Measurements from ENCODE around the gene ERCC8. TPM values are rescaled to one million over a fixed set of nuclear protein-coding genes. Genes with fewer than 3 reads are reported as not detected.

Gene ERCC8
- total and polyA plus RNA-seq, 2 of the 13 experiments (the other 11 are each of a cell fraction or from before 2014, with no cell fraction given) = 24.4 to 35.2 TPM

DNA sequence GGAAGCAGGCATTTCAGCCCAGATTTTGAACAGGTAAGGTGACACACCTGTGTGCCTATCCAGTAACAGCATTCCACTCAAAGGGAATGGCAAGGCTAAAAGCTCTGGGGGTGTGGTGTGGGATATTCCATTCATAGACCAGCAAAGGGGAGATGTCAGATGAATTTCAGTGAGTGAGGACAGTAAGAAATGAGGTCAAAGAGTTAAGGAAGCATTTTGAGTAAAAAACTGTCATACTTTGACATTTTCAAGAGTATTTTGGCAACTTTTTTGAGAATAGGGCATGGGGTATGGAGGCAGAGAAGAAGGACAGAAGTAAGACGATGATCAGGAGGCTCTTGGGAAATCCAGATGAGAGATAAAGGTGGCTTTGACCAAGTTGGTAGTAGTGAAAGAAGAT is 98.6 kb downstream of the ERCC8 start:
- FAIRE-seq = no peak
- Histone ChIP-seq H3K9ac (ENCODE audit: insufficient read depth, low read depth, low read length) (no peak overlapping the region), H4K20me1 (ENCODE audit: insufficient read depth, low read length) (no peaks in the 10 kb centered on the region), H3K27me3 (ENCODE audit: control insufficient read depth in 1 of 2, insufficient read depth in 2 of 2, low read length in 2 of 2) (peaks cover 2 to 13% of the 10 kb centered on the region in 2 experiments), H3K27ac (ENCODE audit: extremely low read length, insufficient read depth, low read length) (no peak overlapping the region), H3K4me2 (ENCODE audit: low read depth, low read length) (no peak overlapping the region), H3K4me1 (ENCODE audit: insufficient read depth, low read length) (peaks cover 8% of the 10 kb centered on the region), H2AFZ (ENCODE audit: low read length) (no peak overlapping the region), H3K9me3 (ENCODE audit: low read length) (no peaks in the 10 kb centered on the region), H3K4me3 (replicated peaks in 1 of 3; ENCODE audit: insufficient read depth in 1 of 3, low read depth in 2 of 3, low read length in 3 of 3) (no peak overlapping the region), H3K79me2 (ENCODE audit: insufficient read depth, low read length) (no peaks in the 10 kb centered on the region), H3K36me3 (replicated peaks in 1 of 2; ENCODE audit: control insufficient read depth in 1 of 2, insufficient read depth in 2 of 2, low read length in 2 of 2) (no peaks in the 10 kb centered on the region)
- TF ChIP-seq ZNF33B (CRISPR knock-in tag; IDR thresholded peaks at IDR 0.05) (no peak), ZNF343 (CRISPR knock-in tag; IDR thresholded peaks at IDR 0.05) (no peak), ZNF432 (CRISPR knock-in tag; IDR thresholded peaks at IDR 0.05; ENCODE audit: borderline replicate concordance) (no peak), MYNN (CRISPR knock-in tag; IDR thresholded peaks at IDR 0.05; ENCODE audit: low read depth) (no peak), HMGA1 (CRISPR knock-in tag; conservative IDR thresholded peaks at IDR 0.05) (no peak), SCMH1 (CRISPR knock-in tag; IDR thresholded peaks at IDR 0.05; ENCODE audit: borderline replicate concordance) (no peak)
- TF ChIP-seq, protein P1, sequence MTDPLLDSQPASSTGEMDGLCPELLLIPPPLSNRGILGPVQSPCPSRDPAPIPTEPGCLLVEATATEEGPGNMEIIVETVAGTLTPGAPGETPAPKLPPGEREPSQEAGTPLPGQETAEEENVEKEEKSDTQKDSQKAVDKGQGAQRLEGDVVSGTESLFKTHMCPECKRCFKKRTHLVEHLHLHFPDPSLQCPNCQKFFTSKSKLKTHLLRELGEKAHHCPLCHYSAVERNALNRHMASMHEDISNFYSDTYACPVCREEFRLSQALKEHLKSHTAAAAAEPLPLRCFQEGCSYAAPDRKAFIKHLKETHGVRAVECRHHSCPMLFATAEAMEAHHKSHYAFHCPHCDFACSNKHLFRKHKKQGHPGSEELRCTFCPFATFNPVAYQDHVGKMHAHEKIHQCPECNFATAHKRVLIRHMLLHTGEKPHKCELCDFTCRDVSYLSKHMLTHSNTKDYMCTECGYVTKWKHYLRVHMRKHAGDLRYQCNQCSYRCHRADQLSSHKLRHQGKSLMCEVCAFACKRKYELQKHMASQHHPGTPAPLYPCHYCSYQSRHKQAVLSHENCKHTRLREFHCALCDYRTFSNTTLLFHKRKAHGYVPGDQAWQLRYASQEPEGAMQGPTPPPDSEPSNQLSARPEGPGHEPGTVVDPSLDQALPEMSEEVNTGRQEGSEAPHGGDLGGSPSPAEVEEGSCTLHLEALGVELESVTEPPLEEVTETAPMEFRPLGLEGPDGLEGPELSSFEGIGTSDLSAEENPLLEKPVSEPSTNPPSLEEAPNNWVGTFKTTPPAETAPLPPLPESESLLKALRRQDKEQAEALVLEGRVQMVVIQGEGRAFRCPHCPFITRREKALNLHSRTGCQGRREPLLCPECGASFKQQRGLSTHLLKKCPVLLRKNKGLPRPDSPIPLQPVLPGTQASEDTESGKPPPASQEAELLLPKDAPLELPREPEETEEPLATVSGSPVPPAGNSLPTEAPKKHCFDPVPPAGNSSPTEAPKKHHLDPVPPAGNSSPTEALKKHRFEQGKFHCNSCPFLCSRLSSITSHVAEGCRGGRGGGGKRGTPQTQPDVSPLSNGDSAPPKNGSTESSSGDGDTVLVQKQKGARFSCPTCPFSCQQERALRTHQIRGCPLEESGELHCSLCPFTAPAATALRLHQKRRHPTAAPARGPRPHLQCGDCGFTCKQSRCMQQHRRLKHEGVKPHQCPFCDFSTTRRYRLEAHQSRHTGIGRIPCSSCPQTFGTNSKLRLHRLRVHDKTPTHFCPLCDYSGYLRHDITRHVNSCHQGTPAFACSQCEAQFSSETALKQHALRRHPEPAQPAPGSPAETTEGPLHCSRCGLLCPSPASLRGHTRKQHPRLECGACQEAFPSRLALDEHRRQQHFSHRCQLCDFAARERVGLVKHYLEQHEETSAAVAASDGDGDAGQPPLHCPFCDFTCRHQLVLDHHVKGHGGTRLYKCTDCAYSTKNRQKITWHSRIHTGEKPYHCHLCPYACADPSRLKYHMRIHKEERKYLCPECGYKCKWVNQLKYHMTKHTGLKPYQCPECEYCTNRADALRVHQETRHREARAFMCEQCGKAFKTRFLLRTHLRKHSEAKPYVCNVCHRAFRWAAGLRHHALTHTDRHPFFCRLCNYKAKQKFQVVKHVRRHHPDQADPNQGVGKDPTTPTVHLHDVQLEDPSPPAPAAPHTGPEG (CRISPR knock-in tag; IDR thresholded peaks at IDR 0.05) = no peak
- TF ChIP-seq, protein P2, sequence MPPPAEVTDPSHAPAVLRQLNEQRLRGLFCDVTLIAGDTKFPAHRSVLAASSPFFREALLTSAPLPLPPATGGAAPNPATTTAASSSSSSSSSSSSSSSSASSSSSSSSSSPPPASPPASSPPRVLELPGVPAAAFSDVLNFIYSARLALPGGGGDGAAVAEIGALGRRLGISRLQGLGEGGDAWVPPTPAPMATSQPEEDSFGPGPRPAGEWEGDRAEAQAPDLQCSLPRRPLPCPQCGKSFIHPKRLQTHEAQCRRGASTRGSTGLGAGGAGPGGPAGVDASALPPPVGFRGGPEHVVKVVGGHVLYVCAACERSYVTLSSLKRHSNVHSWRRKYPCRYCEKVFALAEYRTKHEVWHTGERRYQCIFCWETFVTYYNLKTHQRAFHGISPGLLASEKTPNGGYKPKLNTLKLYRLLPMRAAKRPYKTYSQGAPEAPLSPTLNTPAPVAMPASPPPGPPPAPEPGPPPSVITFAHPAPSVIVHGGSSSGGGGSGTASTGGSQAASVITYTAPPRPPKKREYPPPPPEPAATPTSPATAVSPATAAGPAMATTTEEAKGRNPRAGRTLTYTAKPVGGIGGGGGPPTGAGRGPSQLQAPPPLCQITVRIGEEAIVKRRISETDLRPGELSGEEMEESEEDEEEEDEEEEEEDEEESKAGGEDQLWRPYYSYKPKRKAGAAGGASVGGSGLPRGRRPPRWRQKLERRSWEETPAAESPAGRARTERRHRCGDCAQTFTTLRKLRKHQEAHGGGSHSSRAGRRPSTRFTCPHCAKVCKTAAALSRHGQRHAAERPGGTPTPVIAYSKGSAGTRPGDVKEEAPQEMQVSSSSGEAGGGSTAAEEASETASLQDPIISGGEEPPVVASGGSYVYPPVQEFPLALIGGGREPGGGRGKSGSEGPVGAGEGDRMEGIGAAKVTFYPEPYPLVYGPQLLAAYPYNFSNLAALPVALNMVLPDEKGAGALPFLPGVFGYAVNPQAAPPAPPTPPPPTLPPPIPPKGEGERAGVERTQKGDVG (CRISPR knock-in tag; IDR thresholded peaks at IDR 0.05; ENCODE audit: borderline replicate concordance) = no peak
- TF ChIP-seq, protein P3, sequence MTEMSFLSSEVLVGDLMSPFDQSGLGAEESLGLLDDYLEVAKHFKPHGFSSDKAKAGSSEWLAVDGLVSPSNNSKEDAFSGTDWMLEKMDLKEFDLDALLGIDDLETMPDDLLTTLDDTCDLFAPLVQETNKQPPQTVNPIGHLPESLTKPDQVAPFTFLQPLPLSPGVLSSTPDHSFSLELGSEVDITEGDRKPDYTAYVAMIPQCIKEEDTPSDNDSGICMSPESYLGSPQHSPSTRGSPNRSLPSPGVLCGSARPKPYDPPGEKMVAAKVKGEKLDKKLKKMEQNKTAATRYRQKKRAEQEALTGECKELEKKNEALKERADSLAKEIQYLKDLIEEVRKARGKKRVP (CRISPR knock-in tag; IDR thresholded peaks at IDR 0.05) = no peak
- ATAC-seq = no peak
- DNase-seq (ENCODE audit: low spot score) = no peak
- no TSS peak for BruUV-seq (replicated peaks)
- POLR2A ChIA-PET = no interaction called here
- intact Hi-C loops (cut with micrococcal nuclease; ENCODE audit: unreplicated experiment) (no loop called here), in situ Hi-C loops (cut with HindIII; ENCODE audit: extremely low pct_ligation_motif_present, low pct_unique_long_range_greater_than_20kb) (no loop called here)
- CTCF ChIA-PET (ENCODE audit: low intra/inter-chr PET ratio, low total read pairs) = no interaction called here
- 5% methylated on average over 1 of the region's 1 CpG for WGBS (ENCODE audit: low lambda C conversion rate)
